Activated CD4-positive, alpha-beta T cell treated with anti-CD3 and anti-CD28 coated beads, Interleukin-2, Interleukin-6, amounts not matched to agents 100 ng/mL and 50 ng/mL, durations not matched to agents 16 hours and 8 hours (primary cell): ENCODE results near the gene POLR3E.
"Not testable (repeated sequence)": the region's sequence is repeated elsewhere in the genome, so short reads cannot be mapped to it uniquely, and the experiment has no call there.

Source experiments
- DNase-seq: peaks from one replicate; pipeline ENCODE4 v3.0.0-alpha.2; 2020

The POLR3E gene

DNA sequence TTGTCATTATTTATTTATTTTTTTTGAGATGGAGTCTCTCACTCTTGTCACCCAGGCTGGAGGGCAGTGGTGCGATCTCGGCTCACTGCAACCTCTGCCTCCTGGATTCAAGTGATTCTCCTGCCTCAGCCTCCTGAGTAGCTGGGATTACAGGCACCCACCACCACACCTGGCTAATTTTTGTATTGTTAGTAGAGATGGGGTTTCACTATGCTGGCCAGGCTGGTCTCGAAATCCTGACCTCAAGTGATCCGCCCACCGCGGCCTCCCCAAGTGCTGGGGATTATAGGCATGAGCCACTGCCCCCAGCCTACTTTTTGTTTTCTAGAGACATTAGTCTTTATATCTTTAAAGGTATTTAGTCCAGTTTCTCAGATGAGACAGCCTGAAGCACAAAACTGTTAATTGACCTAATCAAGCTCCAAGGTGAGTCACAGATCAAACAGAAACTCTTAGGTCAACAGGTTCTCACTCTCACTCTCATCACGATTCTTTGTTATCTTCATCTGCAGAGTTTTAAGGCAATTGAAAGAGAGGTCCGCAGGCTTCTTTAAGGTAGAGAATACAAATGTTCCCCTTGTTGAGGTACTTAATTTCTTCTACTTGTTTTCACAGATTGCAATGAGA is 71.1 kb downstream of the POLR3E start:
- not testable (repeated sequence) for DNase-seq

DNA sequence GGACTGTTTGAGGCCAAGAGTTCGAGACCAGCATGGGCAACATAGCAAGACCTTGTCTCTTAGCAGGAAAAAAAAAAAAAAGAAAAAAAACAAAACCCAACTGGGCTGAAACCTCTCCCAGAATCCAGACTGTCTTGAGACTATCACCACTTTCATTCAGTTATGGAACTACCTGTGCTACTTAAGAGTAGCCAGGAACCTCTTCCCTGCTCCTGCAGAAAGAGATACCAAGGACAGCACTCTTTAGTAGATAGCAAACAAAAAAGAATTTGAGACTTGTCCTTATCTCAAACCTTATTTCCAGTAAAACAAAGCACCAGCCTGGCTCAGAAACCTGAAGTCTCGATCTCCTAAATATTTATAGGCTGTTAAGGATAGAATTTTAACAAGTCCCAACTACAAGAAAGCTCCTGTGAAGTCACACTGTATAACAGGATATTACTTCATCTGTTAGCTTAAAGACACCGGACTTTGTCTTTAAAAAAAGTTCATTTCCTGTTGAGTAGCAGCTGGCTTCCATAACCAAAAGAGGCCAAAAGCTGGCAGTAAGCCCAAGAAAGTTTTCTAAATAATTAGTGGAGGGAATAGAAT is 72.1 kb downstream of the POLR3E start:
- peak; percentile 34 for DNase-seq

DNA sequence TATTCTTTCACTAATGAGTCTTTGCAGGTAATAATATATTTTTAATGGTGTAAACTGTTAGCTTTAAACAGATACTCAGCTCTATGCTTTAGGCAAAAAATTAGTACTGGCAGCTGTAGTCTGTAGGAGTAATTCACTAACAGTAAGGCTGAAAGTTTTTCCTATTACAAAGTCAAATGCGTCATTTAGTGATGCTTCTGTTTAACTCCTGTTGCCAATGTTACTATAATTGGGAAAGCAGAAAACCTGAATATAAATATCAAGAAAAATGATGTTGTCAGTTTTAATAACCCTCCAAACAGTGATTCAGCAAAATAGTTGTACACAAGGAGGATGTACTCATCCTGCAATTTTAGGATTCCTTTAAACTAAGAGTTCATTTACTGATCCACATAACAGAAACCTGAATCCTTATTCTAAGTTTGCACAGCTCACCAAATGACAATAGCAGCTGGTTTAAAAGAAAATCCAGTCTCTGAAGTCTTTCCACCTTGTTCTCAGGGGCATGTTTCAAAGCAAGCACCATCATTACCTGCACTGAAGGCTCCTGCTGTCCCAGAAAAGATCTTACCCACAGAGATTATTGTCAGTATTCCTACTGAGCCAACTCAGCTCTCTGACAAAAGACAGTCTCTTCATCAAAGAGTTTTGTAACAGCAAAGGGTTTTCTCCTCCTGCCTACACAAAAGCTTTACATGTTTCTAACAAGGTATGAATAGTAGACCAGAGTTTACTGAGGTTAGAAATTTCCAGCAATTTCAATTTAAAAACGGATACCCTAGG is 73.0 kb downstream of the POLR3E start:
- no peak for DNase-seq

DNA sequence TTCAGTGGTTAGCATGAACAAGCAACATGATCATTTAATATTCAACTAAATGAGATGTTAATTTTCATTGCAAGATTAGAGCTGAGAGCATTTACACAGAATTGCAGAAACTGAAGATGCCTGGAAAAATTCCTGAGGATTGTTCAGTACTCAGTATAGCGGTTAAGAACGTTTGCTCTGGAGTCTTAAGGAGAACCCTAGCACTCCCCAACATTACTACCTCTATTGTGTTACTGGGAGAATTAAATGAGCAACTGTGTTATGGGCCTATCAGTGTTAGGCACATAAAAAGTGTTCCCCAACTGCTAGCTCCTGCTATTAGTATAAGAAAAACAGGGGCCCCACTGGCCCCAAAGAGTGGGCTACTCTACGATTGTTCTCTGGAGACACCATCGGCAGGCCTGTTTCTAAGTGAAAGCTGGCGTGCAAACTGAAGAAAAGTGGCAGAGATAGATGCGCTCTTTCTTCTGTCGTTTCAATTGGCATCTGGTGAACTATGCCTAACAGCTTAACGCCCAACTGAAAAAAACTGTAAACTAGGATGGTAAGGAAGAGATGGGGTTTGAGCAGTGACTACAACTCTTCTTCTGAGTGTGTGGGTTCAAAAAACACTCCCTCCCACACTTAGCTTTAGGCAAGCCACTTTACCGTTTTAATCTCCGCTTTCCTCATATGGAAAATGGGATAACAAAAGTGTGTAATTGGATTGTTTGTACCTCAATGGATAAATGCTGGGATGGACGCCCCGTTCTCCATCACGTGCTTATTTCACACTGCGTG is 75.9 kb downstream of the POLR3E start:
- peak; percentile 47 for DNase-seq

DNA sequence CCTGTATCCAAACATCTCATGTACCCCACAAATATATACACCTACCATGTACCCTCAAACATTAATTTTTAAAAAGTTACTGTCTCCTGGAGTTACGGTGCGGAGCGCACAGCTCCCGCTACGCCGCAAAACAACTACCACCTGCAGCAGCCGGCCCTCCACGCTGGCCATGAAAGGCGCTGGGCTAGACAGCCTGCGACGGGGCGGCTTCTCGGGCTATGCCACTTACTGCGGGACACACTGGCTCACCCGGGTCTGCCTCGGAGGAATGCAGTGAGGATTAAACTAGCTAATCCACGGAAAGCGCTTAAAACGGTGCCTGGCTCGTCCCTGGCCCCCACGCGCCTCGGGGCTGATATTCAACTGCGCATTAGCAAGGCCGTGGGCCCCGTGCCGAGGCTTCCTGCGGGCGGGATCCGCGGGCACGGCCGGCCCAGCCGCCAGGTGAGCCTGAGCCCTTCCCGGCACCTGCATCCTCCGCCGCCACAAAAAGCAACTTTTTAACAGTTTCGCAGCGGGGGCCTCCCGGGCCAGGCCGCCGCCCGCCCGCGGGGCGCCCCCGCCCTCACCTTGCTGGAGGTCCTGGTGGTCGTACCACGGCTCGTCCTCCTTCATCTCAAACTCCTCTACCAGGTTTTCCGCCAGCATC is 76.6 kb downstream of the POLR3E start:
- DNase-seq = peak; percentile 47

DNA sequence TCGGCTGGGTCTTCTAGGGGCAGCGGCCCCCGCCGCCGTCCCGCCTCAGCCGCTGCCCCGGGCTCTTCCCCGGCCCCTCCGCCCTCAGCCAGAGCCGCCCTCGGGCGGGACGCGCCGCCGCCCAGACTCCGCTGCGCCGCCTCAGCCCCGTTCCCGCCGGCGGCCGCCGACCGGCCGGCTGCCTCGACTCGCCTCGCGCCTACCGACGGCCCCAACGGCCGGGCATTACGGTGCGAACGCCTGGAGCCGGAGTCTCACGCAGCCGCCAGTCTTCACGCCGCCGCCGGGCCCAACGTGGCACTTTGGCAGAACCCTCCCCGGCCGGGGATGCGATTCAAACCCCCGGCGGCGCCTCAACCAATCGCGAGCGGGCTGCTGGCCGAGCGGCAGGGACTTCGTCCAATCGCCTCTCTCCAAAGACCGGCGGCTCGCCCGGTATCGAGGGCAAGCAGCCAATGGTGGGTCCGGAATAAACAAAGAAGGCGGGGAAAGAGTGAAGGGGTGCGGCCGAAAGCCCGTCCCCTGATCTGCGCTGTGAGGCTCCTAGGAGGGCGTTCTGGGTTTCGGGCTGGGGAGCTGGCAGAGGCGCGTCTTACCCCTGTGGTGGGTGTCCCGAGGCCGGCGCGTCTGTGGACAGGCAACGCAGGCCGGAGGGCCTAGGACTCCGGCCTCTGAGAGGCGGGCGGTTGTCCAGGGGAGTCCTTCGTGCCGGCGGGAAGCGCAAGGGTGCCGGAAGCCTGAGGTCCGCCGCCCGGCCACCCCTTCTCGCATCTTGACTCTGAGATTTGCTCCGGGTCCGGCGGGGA is 77.3 kb downstream of the POLR3E start, which contains the start of gene CDR2:
TSS of gene CDR2 (minus strand) at position 309 of the 806 bp plus-strand sequence. CDS start 310 bp downstream, outside the sequence.
- peak; percentile 99 for DNase-seq

DNA sequence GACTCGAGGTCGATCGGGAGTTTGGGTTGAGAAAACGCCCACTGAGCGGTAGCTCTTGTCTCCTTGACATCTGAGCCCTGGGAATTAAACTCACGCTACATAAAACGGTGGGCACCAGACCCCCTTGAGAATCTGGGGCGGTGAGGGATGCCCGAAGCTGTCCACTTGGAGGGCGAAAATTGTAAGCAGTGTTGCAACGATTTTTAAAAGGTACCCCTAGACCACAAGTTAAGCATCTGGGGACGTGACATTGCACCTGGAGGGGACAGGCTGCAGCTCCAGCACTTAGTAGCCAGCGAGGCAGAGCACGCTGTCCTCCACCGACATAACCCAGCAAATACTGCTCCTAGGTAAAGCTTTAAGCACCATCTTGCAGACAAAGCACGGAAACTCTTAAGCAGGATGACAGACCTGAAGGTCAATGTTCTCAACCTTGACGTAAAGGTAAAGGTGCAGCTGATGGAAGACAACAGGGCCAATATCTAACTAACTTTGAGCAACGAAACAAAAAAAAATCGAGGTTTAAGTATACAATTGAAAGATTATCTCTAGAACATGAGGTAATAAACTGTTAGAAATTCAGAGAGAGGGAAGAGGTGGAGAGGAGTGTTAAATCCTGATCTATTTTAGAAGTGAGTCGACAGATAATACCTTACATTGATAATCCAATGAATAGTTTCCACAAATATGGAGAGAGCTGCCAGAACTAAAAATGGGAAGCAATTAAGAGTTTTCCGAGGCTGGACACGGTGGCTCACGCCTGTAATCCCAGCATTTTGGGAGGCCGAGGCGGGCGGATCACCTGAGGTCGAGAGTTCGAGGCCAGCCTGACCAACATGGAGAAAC is 78.1 kb downstream of the POLR3E start:
- DNase-seq = no peak

DNA sequence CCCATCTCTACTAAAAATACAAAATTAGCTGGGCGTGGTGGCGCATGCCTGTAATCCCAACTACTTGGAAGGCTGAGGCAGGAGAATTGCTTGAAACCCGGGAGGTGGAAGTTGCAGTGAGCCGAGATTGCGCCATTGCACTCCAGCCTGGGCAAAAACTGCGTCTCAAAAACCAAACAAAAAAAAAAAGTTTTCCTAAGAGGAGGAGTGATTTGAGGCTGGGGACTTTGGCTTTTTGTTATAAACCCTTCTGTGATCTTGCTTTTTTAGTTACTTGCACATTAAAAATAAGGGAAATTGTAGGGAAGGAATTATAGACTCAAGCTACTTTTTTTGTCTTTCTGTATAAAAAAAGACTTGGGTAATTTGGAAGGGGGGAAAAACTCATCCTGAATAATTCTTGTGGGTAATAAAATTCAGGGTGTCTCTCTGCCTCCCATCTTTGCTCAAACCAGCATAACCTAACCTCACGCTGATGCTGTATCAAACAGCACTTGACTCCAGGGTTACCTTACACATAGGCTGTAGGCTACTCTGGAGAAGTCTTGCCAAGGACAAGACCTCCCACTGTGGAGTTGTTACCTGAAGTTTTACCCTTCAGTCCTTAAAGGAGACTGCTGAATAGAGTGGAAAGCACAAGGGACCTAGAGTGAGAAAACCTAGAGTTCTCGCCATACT is 78.9 kb downstream of the POLR3E start:
- DNase-seq = no peak

DNA sequence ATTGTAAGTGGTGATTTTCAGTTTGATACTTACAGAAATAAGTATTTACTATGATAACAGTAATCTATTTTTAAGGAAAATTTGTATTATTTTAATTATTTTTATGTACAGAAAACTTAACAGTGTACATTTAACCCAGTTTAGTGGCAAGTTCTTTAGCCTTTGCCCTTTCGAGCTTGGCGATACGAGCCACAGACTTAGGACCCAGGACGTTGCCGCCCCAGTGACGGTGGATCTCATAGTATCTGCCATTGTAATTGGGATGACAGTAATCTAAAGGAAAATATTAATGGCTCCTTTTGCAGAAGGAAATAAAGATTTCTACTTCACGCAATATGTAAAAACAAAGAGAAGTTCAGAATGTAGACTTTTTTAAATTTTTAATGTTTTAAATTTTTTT is 82.4 kb downstream of the POLR3E start:
- DNase-seq = no peak

DNA sequence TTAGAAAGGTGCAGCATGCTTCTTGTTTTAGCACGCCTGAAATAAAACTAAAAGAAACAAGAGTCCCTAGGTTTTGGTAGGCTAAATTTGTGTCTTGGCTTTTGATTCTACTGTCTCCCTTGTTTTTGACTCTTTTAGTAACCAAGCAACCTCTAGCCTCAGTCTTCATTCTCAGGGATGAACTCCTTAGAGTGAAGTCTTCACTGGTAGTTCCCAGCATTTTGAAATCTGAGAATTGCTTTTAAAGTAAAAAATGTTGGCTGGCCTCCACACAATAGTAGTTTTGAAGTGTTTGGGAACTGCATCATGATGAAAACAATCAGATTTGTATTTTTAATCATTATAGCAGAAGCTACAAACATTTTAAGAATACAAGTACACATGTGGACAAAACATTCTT is 83.3 kb downstream of the POLR3E start:
- no peak for DNase-seq

DNA sequence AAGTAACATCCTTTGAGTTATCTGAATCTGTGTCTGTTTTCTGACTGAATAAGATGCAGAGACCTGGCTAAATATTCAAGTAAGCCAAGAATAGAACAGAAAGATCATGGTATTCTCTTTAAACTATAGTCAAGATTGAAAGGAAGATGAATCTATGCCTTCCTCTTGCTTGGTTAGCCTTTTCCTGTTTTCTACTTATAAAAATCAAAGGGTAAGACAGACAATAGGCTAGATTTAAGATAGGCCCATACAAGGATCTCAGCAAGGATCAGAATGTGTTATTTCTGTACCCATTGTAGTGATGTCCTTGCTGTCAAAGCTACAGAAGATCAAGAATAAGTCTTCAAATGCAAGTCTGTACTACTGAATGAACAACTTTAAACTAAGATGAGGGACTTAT is 84.2 kb downstream of the POLR3E start:
- no peak for DNase-seq

DNA sequence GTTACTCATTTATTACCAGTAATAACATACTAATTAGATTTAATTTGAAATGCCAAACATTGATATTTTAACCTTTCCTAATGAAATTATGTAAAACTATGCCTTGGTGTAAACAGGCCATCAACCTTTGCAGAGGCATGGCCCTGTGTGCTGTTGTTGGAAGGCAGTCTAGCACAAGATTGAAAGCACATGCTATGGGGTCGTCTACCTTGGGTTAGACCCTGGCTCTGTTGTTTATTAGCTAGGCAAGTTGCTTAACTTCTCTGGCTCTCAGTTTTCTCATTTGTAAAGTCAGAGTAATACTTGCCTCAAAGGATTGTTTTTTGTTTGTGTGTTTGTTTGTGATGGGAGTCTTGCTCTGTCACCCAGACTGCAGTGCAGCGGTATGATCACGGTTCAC is 86.6 kb downstream of the POLR3E start:
- DNase-seq = no peak
